D721Med (cell line): ENCODE data around the gene FAM81A.
A peak's percentile ranks its signal among the peaks of the same experiment; 100 is the strongest.
"Not testable (repeated sequence)": the region's sequence is repeated elsewhere in the genome, so short reads cannot be mapped to it uniquely, and the experiment has no call there.

Experiments
- DNase-seq: peaks from one replicate; pipeline ENCODE4 v3.0.0; 2011; ENCODE audit warnings: low spot score; ENCODE audit not compliant: insufficient read length
- FAIRE-seq: peaks from 2 replicates; lab custom pipeline; 2011; peaks lifted over from hg19 to GRCh38; lab: Jason Lieb, UNC
- CTCF ChIP-seq: IDR thresholded peaks from 2 replicates; pipeline ENCODE4 v1.5.1; 2012; ENCODE audit warnings: mild to moderate bottlenecking, control low read depth; ENCODE audit not compliant: insufficient read depth; ENCODE audit errors: missing control alignments

FAM81A gene

GRCh38 chr15:59519329-59519728, 81.3 kb downstream of the FAM81A start:
- DNase-seq (no peak), FAIRE-seq (no peak)
- no peak for TF ChIP-seq CTCF

- FAIRE-seq (no peak), DNase-seq (no peak)
- no peak for TF ChIP-seq CTCF
Observed at GRCh38 chr15:59521443-59521842, 83.5 kb downstream of the FAM81A start.

GRCh38 chr15:59522988-59523461, 85.0 kb downstream of the FAM81A start:
- no peak for TF ChIP-seq CTCF
- DNase-seq: no peak
- no peak for FAIRE-seq

GRCh38 chr15:59523702-59524101, 85.7 kb downstream of the FAM81A start:
- DNase-seq (no peak), FAIRE-seq (no peak)
- TF ChIP-seq CTCF: no peak

- TF ChIP-seq CTCF: no peak
- FAIRE-seq (no peak), DNase-seq (no peak)
Observed at GRCh38 chr15:59524331-59524731, 86.3 kb downstream of the FAM81A start.

GRCh38 chr15:59526466-59526865, 88.5 kb downstream of the FAM81A start:
- not testable (repeated sequence) for FAIRE-seq

GRCh38 chr15:59528429-59528828, 90.4 kb downstream of the FAM81A start:
- FAIRE-seq (no peak), DNase-seq (no peak)
- no peak for TF ChIP-seq CTCF

More at GRCh38 chr15:59526466-59526865, 88.5 kb downstream of the FAM81A start:
- DNase-seq: not testable (repeated sequence)

GRCh38 chr15:59528961-59529402, 91.0 kb downstream of the FAM81A start:
- FAIRE-seq (no peak), DNase-seq (no peak)
- TF ChIP-seq CTCF: peak; percentile 80
